GM19035 (cell line): Measurements from ENCODE around the gene ARIH2.

Experiments used
- ATAC-seq: cut with Tn5 transposase; IDR thresholded peaks from one replicate; pipeline ENCODE4 v1.9.1; 2021; ENCODE audit not compliant: unreplicated experiment

ARIH2 gene

DNA sequence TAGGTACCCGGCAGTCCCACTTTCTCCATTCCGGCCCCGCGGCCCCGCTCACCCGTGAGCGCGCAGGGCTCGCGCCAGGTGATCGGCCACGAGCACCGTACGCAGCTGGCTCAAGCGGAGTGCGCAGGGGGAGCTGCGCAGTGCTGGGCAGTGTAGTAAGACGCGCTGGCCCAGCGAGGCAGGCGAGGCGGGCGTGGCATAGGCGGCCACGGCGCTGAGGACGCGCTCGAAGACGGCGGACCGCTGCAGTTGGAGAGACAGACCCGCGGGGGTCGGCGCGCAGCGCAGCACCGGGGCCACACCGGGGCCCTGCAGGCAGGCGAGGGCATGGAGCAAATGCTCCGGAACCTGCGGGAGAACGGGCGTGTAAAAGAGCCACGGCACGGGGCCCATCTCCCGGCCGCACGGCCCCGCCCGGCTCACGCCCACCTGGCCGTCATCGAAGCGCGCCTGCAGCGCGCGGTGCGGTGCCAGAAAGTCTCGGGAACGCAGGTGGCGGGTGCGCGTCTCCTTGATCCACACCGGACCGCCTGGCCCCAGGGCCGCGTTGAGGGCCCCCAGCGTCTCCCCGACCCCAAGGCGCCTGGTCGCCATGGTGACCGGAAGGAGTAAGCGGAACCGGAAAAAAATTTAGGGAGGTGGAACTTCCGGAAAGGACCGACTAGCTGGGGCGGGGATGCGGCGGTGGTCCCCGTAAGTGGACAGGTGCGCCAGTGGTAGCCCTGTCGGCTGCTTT is 99.5 kb downstream of the ARIH2 start, which contains the start of gene DALRD3:
Gene DALRD3, minus strand, starts transcription at position 610 of the 736 bp plus-strand sequence. Its CDS starts 16 bp downstream, at position 594.
- ATAC-seq: no peak

DNA sequence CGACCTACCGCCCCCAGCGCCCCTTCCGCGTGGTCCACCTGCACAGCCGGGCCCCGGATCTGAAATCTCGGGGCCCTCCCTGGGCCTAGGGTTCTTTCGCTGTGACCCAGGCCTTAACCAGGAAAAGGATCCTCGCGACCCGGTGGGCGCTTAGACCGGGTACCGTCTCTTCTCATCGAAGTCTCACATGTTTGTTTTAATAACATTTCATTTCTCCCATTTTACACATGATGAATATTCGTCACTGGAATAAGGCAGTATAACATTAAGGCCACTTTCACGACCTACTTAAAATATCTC is 100.0 kb downstream of the ARIH2 start:
- no peak for ATAC-seq

- ATAC-seq: no peak
These were observed 101.3 kb downstream of the ARIH2 start for GRCh38 chr3:49019941-49020329.

DNA sequence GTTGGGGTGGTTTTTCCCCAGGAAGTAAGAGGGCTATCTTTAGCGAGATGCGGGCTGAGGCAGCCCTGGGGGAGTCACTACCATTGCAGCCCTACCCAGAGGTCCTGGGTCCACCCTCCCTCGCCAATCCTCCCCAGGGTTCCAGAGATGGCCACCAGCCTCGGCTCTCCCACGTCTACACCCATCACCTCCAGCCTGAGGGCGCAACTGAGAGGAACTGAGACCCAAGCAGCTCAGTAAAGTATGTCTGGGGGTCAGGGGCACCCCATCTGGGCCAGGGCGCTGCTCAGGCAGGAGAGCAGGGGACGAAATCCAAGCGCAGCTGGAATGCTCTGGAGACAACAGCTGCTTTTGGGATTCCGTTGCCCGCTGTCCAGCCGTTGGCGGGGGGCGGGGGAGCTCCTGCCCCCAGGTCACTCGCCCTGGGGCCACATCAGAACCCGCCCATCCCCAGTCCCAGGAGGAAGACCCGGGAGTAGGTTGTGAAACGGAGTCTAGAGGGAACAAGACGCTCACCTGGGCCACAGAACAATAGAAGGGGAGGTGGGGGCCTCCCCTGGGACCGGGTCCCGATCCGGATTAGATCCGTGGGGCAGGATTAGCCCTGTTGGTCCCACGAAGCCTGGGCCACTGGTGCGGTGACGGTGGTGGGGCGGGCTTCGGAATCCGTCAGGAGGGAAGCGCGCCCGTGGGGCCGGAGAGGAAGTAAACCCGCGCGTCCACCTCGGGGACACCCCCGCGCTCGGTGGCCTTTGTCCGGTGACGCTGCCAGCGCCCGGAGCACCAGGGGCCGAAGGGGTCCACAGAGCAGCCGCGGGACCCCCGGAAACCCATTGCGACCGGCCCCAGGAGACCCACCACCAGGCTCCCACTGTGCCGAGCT is 101.9 kb downstream of the ARIH2 start:
- ATAC-seq: peak; percentile 3

DNA sequence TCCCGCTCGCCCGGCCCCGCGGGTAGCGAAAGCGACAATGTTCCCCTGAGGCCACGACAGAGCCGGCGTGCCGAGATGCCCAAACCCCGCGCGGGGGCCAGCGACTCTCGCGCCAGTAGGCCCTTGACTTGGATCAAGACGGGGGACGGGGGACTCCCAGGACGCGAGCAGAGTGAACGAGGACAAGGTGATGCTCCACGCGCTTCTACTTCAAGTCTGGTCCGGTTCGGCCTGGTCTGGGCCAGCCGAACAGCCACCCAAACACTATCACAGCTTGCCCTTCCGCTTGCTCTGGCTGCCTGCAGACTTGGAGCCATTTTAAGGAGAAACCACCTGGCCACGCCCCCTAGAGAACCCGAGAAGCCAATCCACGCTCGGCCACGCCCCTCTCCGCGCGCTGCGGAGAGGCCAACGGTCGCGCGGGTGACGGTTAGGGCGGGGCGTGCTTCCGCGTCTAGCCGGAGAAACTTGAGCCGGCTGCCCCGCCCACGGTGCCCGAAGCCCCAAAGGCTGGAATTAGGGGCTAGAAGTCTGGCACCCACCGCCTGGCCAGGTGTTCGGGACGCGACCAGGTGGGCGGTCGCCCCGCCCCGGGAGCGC is 102.7 kb downstream of the ARIH2 start:
- ATAC-seq: peak; percentile 53

GRCh38 chr3:49021813-49022687 is 103.4 kb downstream of the ARIH2 start, which contains the start of gene NDUFAF3:
TSS of gene NDUFAF3 (plus strand) at chr3:49022121. CDS start at chr3:49022145, 24 bp downstream.
- peak; percentile 56 for ATAC-seq

DNA sequence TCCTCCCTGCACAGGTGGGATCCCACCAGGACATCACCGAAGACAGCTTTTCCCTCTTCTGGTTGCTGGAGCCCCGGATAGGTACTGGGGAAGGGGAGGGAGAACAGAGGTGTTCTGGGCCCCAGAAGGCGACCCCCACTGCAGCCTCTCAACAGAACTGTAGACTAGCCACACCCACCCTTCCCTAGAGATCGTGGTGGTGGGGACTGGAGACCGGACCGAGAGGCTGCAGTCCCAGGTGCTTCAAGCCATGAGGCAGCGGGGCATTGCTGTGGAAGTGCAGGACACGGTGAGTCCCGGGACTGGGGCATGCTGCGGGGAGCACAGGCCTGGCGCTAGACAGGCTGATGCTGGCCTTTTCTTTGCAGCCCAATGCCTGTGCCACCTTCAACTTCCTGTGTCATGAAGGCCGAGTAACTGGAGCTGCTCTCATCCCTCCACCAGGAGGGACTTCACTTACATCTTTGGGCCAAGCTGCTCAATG is 104.1 kb downstream of the ARIH2 start:
- ATAC-seq: no peak

GRCh38 chr3:49023775-49024174 is 105.1 kb downstream of the ARIH2 start:
- ATAC-seq: no peak

DNA sequence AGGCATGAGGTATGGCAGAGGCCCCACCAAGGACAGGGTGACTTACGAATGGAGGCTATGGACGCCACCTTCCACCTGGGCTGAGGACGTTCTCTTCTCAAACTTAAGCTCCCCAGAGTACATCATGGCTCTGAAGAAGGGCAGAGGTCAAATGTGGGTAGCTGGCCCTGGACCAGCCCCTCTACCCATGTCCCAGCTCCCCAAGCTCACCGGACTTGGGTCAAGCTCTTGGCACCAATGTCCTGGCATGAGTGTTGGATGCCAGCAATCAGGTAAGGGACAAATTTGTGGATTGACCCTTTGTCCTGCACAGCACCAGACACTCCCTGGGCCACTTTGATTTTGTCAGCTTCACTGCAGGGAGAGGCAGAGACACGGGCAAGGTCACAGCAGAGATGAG is 105.8 kb downstream of the ARIH2 start:
- no peak for ATAC-seq

GRCh38 chr3:49025005-49025792 is 106.6 kb downstream of the ARIH2 start:
- no peak for ATAC-seq

GRCh38 chr3:49025793-49026520 is 107.3 kb downstream of the ARIH2 start:
- no peak for ATAC-seq

DNA sequence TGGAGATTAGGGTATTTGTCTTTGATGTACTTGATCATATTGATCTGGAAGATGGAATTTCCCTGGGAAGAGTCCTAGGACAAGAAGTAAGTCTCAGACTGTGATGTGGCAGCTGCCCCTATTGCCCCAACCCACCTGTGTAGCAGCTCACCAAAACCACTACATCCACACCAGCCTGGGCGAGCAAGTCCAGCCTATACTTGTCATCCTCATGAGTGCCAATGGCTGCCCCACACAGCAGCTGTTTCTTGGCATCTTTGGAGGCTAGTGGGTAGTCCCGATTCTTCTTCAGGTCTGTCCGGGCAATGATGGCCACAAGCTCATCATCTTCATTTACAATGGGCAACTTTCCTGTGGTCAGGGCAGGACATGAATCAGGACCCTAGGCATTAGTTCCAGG is 107.9 kb downstream of the ARIH2 start:
- no peak for ATAC-seq

- no peak for ATAC-seq
These were observed 109.0 kb downstream of the ARIH2 start for GRCh38 chr3:49027634-49028033.

- ATAC-seq: no peak
These were observed 109.6 kb downstream of the ARIH2 start for GRCh38 chr3:49028298-49028672.

GRCh38 chr3:49028673-49029562 is 110.3 kb downstream of the ARIH2 start, which contains the start of gene IMPDH2:
TSS of gene IMPDH2 (minus strand) at chr3:49029398. CDS start at chr3:49029350, 48 bp downstream.
- ATAC-seq: peak; percentile 93

DNA sequence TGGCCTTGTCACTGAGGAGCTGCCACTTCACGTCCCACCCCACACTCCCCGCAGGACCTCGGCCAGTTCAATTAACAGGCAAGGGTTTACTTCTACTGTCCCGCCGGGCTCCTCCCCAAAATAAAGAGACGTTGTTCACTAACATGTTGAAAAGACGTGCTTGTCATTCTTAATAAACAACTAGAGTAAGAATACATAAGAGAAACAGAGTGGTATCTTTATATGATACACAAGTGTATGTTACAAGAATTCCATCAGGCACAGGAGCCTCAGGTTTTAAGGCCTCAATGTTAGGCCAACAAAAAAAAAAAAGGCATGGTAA is 110.9 kb downstream of the ARIH2 start:
- no peak for ATAC-seq

- ATAC-seq: no peak
These were observed 111.7 kb downstream of the ARIH2 start for GRCh38 chr3:49030321-49030720.

DNA sequence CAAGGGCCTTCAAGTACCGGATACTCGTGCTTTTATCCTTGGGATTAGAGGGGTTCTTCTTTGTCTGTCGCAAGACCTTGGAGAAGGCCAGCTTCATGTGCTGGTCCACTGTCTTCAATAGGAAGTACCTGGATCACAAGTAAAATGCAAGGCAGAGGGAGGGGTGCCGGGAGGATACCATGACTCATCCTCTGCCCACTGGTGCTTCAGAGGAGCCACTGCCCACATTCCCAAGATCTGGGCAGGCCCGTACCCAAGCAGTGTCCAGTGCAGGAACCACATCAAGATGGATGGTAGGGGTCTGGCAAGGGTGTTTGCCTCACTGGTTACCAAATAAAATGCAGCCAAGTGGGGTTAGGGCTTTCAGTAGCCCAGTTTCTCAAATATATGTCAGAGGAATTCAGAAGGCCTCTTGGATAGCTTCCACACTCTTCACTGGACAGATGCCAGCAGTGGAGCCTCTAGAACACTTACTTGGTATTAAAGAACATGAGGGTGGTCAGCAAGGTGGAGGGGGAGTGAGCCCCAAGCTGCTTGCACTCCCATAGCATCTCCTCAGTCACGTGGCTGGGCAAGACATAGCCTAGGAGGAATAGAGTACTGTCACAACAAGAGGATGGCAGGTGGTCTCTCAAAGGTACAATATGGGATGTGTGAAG is 114.1 kb downstream of the ARIH2 start:
- no peak for ATAC-seq
